ENCODE results near the gene TMUB1.
"Not testable (repeated sequence)": the region's sequence is repeated elsewhere in the genome, so short reads cannot be mapped to it uniquely, and the experiment has no call there.

The TMUB1 gene

DNA sequence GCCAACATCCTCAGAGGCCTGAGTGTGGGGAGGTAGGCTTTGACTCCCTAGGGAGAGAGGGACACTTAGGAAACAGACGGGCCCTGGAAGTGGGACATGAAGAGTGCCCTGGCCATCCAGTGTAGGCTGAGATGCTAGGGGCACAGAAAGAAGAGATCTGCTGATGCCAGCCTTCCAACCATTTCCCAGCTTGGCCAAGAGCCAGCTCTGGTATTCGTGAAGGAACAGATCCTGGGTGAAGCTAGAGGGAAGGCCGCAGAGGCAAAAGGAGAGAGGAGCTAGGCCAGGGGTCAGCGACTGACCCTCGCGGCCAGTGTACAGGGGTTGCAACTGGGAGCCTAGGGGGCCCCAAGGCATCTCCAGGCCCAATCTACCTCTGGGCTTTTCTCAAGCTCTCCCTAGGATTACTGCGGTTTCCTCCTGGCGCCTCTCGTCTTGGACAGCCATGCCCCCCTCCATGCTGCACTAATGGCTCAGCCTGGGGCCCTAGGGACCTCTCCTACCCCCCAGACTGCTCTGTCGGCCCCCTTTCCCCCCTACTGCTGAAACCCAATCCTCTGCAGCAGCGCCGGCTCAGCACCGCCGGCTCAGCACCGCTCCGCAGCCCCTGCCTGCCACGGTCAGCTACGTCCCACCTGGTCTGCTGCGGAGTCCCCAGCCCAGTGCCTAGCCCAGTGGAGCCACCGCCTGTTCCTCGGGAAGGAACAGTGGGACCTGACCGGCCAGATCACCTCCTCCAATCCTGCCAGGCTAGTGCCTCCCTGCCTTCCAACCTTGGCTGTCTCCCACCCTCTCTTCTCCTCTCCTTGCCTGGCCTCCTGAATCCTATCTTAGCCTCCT, 35.1 kb downstream of the TMUB1 start, which contains the start of gene ASIC3:
TSS of gene ASIC3 (plus strand) at position 556 of the 840 bp plus-strand sequence. CDS start 355 bp downstream, outside the sequence.
- TF ChIP-seq PAX5 (IDR thresholded peaks at IDR 0.05; ENCODE audit: insufficient read depth, low read length, severe bottlenecking) = no peak
- no peak for TF ChIP-seq POLR2A (IDR thresholded peaks at IDR 0.05; ENCODE audit: low read depth, low read length)
- TF ChIP-seq POLR2AphosphoS5 (IDR thresholded peaks at IDR 0.05; ENCODE audit: low read depth, low read length) = no peak
- TF ChIP-seq SPI1 (IDR thresholded peaks at IDR 0.05; ENCODE audit: low read depth, low read length) = no peak
- TF ChIP-seq TAF1 (IDR thresholded peaks at IDR 0.05; ENCODE audit: low read depth, low read length) = no peak
- TF ChIP-seq POU2F2 (IDR thresholded peaks at IDR 0.05; ENCODE audit: low read depth, low read length) = no peak
- DNase-seq (ENCODE audit: insufficient read length, low spot score) (no peak), FAIRE-seq (no peak)

DNA sequence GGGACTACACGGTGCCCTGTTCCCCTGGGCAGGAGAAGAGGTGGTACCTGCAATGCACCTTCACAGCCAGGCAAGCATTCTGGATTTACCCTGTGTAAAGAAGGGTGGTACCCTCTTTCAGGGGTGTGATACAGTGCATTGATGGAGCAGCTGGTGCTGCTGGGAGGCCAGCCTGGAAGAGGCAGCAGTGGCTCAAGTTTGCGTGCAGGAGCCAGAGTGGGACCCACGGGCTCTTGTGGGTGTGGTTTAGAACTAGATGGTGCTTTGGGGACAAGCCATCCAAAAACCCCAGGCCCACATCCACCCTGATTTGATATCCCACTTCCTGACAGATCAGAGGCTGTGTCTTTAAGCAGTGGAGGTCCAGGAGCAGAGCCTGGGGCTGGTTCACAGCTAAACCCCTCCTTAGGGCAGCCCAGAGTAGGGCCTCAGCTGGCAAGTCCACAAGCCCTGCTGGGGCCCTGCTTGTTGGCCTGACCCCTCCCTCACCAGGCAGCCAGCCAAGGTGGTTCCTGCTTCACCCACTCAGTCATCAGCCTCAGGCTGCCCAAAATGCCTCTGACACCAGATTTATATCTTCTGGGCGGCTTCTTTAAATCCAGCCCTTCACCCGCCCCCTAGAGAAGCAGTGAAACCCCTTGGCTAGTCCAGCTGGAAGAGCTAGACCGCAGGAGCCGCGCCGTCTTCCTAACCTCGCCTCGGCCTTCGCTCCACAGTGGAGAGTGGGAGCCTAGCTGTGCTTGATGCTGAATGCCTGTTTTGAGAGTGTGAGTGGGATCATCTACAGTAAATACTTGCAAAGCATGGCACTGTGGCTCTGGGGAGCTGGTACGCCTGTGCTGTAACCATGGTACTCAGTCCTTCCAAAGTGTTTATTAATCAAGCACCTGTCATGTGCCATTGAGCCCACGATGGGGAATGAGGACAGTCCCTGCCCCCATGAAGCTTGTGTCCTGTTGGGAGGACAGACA, 36.4 kb downstream of the TMUB1 start:
- no peak for DNase-seq (ENCODE audit: insufficient read length, low spot score)
- no peak for FAIRE-seq
- TF ChIP-seq PAX5 (IDR thresholded peaks at IDR 0.05; ENCODE audit: insufficient read depth, low read length, severe bottlenecking) (no peak), POLR2A (IDR thresholded peaks at IDR 0.05; ENCODE audit: low read depth, low read length) (no peak), POLR2AphosphoS5 (IDR thresholded peaks at IDR 0.05; ENCODE audit: low read depth, low read length) (no peak), SPI1 (IDR thresholded peaks at IDR 0.05; ENCODE audit: low read depth, low read length) (no peak), TAF1 (IDR thresholded peaks at IDR 0.05; ENCODE audit: low read depth, low read length) (no peak), POU2F2 (IDR thresholded peaks at IDR 0.05; ENCODE audit: low read depth, low read length) (no peak)

DNA sequence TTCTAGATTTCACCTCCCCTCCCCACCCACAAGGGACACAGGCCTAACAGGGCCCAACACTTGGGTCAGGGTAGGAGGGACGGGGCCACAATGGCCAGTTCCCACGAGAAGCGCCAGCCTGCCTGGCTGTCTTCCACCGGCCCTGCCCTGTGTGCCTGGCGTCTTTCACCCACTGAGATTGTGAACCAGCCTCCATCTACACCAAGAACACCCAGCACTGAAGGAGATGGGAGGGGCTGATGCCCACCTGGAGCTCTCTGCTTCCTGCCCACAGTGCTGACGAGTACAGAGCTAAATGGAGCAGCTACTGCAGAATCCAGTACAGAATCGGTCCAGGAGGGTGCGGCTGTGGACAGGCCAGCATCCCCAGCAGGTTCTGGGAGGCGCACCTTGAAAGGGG, 37.3 kb downstream of the TMUB1 start:
- TF ChIP-seq POU2F2 (IDR thresholded peaks at IDR 0.05; ENCODE audit: low read depth, low read length) (no peak), PAX5 (IDR thresholded peaks at IDR 0.05; ENCODE audit: insufficient read depth, low read length, severe bottlenecking) (no peak), TAF1 (IDR thresholded peaks at IDR 0.05; ENCODE audit: low read depth, low read length) (no peak), POLR2A (IDR thresholded peaks at IDR 0.05; ENCODE audit: low read depth, low read length) (no peak), POLR2AphosphoS5 (IDR thresholded peaks at IDR 0.05; ENCODE audit: low read depth, low read length) (no peak), SPI1 (IDR thresholded peaks at IDR 0.05; ENCODE audit: low read depth, low read length) (no peak)
- no peak for DNase-seq (ENCODE audit: insufficient read length, low spot score)
- FAIRE-seq = no peak

DNA sequence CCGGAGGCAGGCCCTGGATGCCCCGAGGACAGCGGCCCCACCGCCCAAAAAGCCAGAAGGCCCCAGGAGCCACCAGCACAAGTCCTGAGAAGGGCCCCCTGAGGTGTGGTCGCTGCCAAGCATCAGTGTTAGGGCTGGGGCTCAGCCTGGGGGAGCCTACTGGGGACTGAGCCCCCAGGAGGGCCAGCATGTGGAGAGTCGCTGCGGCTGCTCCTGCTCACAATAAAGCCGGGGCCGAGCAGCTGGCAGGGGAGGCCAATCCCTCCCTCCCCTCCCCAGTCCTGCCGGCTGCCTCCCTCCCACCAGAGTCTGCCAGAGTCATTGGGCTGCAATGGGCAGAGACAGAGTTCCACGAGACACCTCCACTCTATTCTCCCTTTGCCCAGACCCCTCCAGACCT, 38.0 kb downstream of the TMUB1 start:
- FAIRE-seq = no peak
- DNase-seq (ENCODE audit: insufficient read length, low spot score) = no peak

DNA sequence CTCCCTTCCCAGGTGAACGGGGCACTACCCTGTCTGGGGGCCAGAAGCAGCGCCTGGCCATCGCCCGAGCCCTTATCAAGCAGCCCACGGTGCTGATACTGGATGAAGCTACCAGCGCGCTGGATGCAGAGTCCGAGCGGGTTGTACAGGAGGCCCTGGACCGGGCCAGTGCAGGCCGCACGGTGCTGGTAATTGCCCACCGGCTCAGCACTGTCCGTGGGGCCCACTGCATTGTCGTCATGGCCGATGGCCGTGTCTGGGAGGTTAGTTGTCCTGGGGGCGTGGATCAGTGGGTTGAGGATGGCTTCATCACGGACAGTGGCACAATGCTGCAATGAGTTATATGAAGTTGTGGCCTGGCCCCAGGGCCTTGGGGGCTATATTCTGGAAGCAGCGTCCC, 39.3 kb downstream of the TMUB1 start:
- no peak for FAIRE-seq
- no peak for DNase-seq (ENCODE audit: insufficient read length, low spot score)
- TF ChIP-seq POU2F2 (IDR thresholded peaks at IDR 0.05; ENCODE audit: low read depth, low read length) (no peak), PAX5 (IDR thresholded peaks at IDR 0.05; ENCODE audit: insufficient read depth, low read length, severe bottlenecking) (no peak), POLR2AphosphoS5 (IDR thresholded peaks at IDR 0.05; ENCODE audit: low read depth, low read length) (no peak), POLR2A (IDR thresholded peaks at IDR 0.05; ENCODE audit: low read depth, low read length) (no peak), SPI1 (IDR thresholded peaks at IDR 0.05; ENCODE audit: low read depth, low read length) (no peak), TAF1 (IDR thresholded peaks at IDR 0.05; ENCODE audit: low read depth, low read length) (no peak)

More for the DNA sequence above, 38.0 kb downstream of the TMUB1 start:
- TF ChIP-seq POU2F2 (IDR thresholded peaks at IDR 0.05; ENCODE audit: low read depth, low read length) (no peak), PAX5 (IDR thresholded peaks at IDR 0.05; ENCODE audit: insufficient read depth, low read length, severe bottlenecking) (no peak), POLR2AphosphoS5 (IDR thresholded peaks at IDR 0.05; ENCODE audit: low read depth, low read length) (no peak), TAF1 (IDR thresholded peaks at IDR 0.05; ENCODE audit: low read depth, low read length) (no peak), POLR2A (IDR thresholded peaks at IDR 0.05; ENCODE audit: low read depth, low read length) (no peak), SPI1 (IDR thresholded peaks at IDR 0.05; ENCODE audit: low read depth, low read length) (no peak)

DNA sequence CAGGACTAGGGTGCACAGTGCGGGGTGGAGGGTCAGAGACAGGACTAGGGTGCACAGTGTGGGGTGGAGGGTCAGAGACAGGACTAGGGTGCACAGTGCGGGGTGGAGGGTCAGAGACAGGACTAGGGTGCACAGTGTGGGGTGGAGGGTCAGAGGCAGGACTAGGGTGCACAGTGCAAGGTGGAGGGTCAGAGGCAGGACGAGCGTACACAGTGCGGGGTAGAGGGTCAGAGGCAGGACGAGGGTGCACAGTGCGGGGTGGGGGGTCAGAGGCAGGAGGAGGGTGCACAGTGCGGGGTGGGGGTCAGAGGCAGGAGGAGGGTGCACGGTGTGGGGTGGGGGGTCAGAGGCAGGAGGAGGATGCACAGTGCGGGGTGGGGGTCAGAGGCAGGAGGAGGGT, 39.8 kb downstream of the TMUB1 start:
- not testable (repeated sequence) for FAIRE-seq; DNase-seq (ENCODE audit: insufficient read length, low spot score)

DNA sequence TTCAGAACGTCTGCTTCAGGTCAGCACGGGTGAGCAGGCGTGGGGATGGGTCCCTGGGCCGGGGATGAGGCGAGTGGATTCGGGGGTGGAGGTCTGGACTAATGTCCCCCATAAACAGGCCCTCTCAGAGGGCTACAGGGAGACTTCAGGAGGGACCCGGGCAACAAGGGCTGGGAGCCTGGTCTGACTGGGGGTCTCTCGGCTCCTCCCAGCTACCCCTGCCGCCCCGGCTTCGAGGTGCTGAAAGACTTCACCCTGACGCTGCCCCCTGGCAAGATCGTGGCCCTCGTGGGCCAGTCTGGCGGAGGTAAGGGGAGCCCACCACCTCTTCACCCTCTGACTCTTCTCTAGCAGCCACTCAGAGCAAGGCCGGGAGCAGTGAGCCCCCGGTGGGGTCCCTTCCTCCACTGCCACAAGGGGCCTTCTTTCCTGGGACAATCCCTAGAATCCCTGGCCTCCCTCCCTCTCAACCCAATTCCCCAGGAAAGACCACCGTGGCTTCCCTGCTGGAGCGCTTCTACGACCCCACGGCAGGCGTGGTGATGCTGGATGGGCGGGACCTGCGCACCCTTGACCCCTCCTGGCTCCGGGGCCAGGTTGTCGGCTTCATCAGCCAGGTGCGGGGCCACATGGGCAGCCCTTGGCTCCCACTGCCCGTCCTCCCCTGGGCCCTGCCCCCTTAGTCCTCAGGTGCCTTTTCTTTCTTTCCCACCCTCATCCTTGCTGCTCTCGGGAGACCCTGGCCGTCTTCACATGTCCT, 42.5 kb downstream of the TMUB1 start:
- FAIRE-seq = no peak
- TF ChIP-seq TAF1 (IDR thresholded peaks at IDR 0.05; ENCODE audit: low read depth, low read length) (no peak), POU2F2 (IDR thresholded peaks at IDR 0.05; ENCODE audit: low read depth, low read length) (no peak), PAX5 (IDR thresholded peaks at IDR 0.05; ENCODE audit: insufficient read depth, low read length, severe bottlenecking) (no peak), POLR2A (IDR thresholded peaks at IDR 0.05; ENCODE audit: low read depth, low read length) (no peak), SPI1 (IDR thresholded peaks at IDR 0.05; ENCODE audit: low read depth, low read length) (no peak), POLR2AphosphoS5 (IDR thresholded peaks at IDR 0.05; ENCODE audit: low read depth, low read length) (no peak)
- no peak for DNase-seq (ENCODE audit: insufficient read length, low spot score)

DNA sequence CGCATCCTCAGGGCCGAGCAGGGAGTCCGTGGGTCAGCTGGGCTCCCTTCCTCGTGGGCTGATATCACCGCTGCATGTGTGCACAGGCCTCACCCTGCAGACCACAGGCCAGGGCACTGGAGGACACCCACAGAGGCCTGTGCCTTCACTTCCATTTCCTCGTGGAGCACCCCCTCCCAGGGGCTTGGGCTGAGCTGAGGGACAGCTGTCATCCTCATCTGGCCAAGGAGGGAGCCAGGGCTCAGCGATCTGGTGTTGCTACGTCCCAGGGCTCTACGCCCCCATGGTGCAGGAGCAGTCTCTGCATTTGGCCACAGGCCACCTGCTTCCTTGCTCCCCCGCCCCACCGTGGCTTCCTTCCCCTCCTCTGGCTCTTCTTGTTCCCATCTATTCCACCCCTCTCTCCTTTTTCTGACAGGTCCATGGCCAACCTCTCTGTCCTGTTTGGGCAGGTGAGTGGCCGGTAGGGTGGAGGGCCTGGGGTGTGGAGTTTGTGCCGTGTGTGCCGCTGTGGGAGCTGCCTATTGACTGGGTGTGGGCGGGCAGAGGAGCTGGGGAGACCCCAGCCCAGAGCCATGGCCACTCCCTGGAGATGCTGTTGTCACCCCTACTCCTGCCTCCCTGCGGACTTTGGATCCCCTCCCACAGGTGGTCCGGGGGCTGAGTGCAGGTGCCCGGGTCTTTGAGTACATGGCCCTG, 43.3 kb downstream of the TMUB1 start:
- no peak for DNase-seq (ENCODE audit: insufficient read length, low spot score)
- no peak for FAIRE-seq
- TF ChIP-seq PAX5 (IDR thresholded peaks at IDR 0.05; ENCODE audit: insufficient read depth, low read length, severe bottlenecking) (no peak), POLR2AphosphoS5 (IDR thresholded peaks at IDR 0.05; ENCODE audit: low read depth, low read length) (no peak), POLR2A (IDR thresholded peaks at IDR 0.05; ENCODE audit: low read depth, low read length) (no peak), SPI1 (IDR thresholded peaks at IDR 0.05; ENCODE audit: low read depth, low read length) (no peak), POU2F2 (IDR thresholded peaks at IDR 0.05; ENCODE audit: low read depth, low read length) (no peak), TAF1 (IDR thresholded peaks at IDR 0.05; ENCODE audit: low read depth, low read length) (no peak)
